Gastroesophageal sphincter (tissue), 3 donors: ENCODE measurements around the gene PTPN12.

ENCODE experiments used
- CTCF ChIP-seq, 4 experiments: fragments of 200-600 bp in 2 of 4; fragments of 450-650 bp in 2 of 4; sonication (generic) in 1 of 4; IDR thresholded peaks; one replicate each; pipeline ENCODE4 v1.5.1; 2017 to 2019; ENCODE audit warnings: antibody characterized with exemption in 4 of 4, mild to moderate bottlenecking in 2 of 4, moderate library complexity in 2 of 4
- EP300 ChIP-seq: sonication (generic); formaldehyde crosslinking; IDR thresholded peaks from one replicate; pipeline ENCODE4 v1.6.1; 2017; ENCODE audit warnings: antibody characterized with exemption, mild to moderate bottlenecking
- POLR2A ChIP-seq, 2 donors: fragments of 450-650 bp; IDR thresholded peaks; one replicate each; pipeline ENCODE4 v1.6.1; 2017; ENCODE audit warnings: antibody characterized with exemption in 2 of 2, mild to moderate bottlenecking in 2 of 2, moderate library complexity in 1 of 2
- POLR2AphosphoS5 ChIP-seq: sonication (generic); formaldehyde crosslinking; IDR thresholded peaks from one replicate; pipeline ENCODE4 v1.6.1; 2017; ENCODE audit warnings: antibody characterized with exemption

- no peak for TF ChIP-seq CTCF (IDR thresholded peaks at IDR 0.05)
- TF ChIP-seq POLR2A (IDR thresholded peaks at IDR 0.05), result no peak
- TF ChIP-seq POLR2AphosphoS5, result no peak
- no peak for TF ChIP-seq EP300
Observed at GRCh38 chr7:77619314-77619713, 82.2 kb downstream of the PTPN12 start.
